ENCODE results near the gene GNG5.
"Not testable (repeated sequence)": the region's sequence is repeated elsewhere in the genome, so short reads cannot be mapped to it uniquely, and the experiment has no call there.

GNG5 gene

DNA sequence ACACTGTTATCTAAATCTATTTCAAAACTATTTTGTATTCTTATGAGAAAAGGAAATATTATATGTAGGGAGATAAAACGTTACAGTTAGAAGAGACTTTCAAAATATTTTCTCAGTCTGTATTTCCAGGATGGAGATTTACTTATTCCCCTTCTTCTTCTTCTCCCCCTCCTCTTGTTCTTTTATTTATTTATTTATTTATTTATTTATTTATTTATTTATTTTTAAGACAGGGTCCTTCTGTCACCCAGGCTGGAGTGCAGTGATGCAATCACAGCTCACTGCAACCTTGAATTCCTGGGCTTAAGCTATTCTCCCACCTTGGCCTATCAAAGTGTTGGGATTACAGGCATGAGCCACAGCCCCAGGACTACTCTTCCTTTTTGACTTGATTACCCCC is 30.2 kb downstream of the GNG5 start:
- no peak for FAIRE-seq
- no peak for TF ChIP-seq POLR2A (IDR thresholded peaks at IDR 0.05; ENCODE audit: low read depth, low read length)
- no peak for DNase-seq (ENCODE audit: insufficient read length, low spot score)

DNA sequence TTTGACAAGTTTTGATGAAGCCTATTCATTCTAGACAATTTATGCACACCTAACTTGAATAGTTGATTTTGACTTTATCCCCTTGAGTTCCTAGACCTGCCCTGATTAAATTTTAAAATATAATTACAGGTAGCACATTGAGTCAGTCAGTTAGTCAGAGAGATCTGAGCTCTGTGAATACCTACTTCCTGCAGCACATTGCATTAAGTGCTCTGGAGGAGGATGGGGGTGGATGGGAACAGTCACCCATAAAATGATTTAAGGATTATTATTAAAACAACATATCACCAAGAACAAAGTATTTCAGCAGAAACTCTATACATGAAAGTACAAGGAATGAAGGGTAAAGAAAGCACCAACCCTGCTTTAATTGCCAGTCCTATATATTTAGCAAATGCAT is 39.1 kb downstream of the GNG5 start:
- TF ChIP-seq POLR2A (IDR thresholded peaks at IDR 0.05; ENCODE audit: low read depth, low read length), result no peak
- no peak for FAIRE-seq
- no peak for DNase-seq (ENCODE audit: insufficient read length, low spot score)

DNA sequence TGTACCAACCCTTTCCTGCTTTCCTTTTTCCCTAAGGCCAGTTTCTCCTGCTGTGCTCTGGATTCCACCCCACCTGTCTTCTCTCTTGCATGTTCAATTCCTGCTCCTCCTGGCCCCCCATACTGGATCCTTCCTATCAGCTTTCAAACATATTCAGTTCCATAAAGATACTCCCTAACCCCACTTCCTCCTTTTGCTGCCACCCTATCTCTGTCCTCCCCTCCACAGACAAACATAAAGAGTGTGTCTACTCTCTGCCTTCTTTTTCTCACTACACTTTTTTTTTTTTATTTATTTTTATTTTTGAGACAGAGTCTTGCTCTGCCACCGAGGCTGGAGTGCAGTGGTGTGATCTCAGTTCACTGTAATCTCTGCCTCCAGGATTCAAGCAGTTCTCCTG is 44.3 kb downstream of the GNG5 start:
- TF ChIP-seq POLR2A (IDR thresholded peaks at IDR 0.05; ENCODE audit: low read depth, low read length), result no peak
- DNase-seq (ENCODE audit: insufficient read length, low spot score) (no peak), FAIRE-seq (no peak)

DNA sequence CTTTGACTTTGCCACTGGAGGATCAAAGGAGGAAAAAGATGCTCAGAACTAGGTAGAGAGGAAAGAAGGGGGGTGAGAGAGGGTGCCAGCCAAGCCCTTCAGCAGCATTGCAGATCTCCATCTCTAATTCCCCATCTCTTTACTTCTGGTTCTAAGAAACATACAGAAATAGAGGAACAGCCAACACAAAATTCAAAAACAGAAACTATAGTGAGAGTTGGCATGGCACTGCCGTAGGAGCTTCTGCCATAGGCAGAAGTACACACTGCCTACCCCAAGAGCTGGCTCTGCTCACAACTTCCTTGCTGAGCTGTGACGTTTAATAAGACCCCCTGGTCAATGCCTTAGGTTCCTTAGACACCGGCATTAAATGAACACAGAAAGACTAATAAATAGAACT is 53.9 kb downstream of the GNG5 start:
- FAIRE-seq (no peak), DNase-seq (ENCODE audit: insufficient read length, low spot score) (no peak)
- TF ChIP-seq POLR2A (IDR thresholded peaks at IDR 0.05; ENCODE audit: low read depth, low read length), result no peak

DNA sequence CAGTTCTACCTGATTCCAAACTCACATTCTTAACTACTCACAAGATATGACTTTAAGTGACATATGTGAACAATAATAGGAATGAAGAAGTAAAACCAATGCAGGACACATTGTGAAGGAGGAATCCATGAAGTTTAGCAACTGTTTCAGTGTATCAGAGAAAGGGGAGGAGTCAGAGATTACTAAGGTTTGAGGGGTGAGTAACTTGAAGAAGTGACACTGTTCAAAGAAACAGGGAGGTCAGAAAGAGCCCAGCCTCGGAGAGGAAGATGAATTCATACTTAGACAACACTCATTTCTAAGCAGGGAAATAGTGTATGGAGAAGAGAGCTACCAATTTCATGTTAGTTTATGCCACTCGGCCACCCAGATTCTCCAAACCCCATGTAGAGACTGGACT is 55.5 kb downstream of the GNG5 start:
- FAIRE-seq (peak; percentile 36), DNase-seq (ENCODE audit: insufficient read length, low spot score) (no peak)
- TF ChIP-seq POLR2A (IDR thresholded peaks at IDR 0.05; ENCODE audit: low read depth, low read length), result no peak

DNA sequence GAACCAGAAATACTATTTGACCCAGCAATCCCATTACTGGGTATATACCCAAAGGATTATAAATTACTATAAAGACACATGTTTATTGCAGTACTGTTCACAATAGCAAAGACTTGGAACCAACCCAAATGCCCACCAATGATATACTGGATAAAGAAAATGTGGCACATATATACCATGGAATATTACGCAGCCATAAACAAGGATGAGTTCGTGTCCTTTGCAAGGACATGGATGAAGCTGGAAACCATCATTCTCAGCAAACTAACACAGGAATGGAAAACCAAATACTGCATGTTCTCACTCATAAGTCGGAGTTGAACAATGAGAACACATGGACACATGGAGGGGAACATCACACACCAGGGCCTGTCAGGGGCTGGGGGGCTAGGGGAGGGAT is 57.7 kb downstream of the GNG5 start:
- DNase-seq (ENCODE audit: insufficient read length, low spot score); FAIRE-seq: not testable (repeated sequence)
